PC-3 (cell line): ENCODE measurements around the gene CALHM1. TPM values are rescaled to one million over a fixed set of nuclear protein-coding genes. Genes with fewer than 3 reads are reported as not detected.

Experiments used
- ATAC-seq: fragments of 200-7000 bp; cut with Tn5 transposase; 2 replicates; pipeline ENCODE4 v1.9.1; 2020; ENCODE audit warnings: mild to moderate bottlenecking, moderate library complexity
- BruUV-seq: library from RNA; stranded (reverse); fragments of 400-500 nt; replicated peaks from 2 replicates; lab custom pipeline; 2021; lab: Mats Ljungman, UMichigan
- CTCF ChIA-PET: fragments of 300-600 bp; sonication (Branson Sonifier 250); formaldehyde crosslinking; loops from one replicate; lab custom pipeline; 2022; ENCODE audit warnings: antibody characterized with exemption; lab: Charles Lee
- POLR2A ChIA-PET: fragments of 300-600 bp; sonication (Branson Sonifier 250); formaldehyde crosslinking; loops from one replicate; lab custom pipeline; 2022; ENCODE audit warnings: antibody characterized with exemption; ENCODE audit not compliant: unreplicated experiment; lab: Charles Lee
- DNase-seq: peaks from one replicate; pipeline ENCODE4 v3.0.0-alpha.2; 2015
- H2AFZ ChIP-seq: fragments of 300-600 bp; sonication (generic); 2 replicates; pipeline ENCODE4 v1.6.0; 2016; ENCODE audit warnings: antibody characterized with exemption, low read length
- H3F3A ChIP-seq: fragments of 300-600 bp; sonication (generic); one replicate; pipeline ENCODE4 v1.6.0; 2017; ENCODE audit warnings: antibody characterized with exemption, low read length, control low read depth, mild to moderate bottlenecking; ENCODE audit not compliant: unreplicated experiment
- H3K27ac ChIP-seq: fragments of 300-600 bp; sonication (generic); 2 replicates; pipeline ENCODE4 v1.5.1; 2016; ENCODE audit warnings: mild to moderate bottlenecking, low read length
- H3K27me3 ChIP-seq: fragments of 300-600 bp; sonication (generic); 2 replicates; pipeline ENCODE4 v1.6.1; 2016; ENCODE audit warnings: low read length, mixed read lengths
- H3K36me3 ChIP-seq: fragments of 300-600 bp; sonication (generic); 2 replicates; pipeline ENCODE4 v1.6.1; 2016; ENCODE audit warnings: low read depth, mixed run types, low read length, mixed read lengths
- H3K4me1 ChIP-seq: fragments of 300-600 bp; sonication (generic); 2 replicates; pipeline ENCODE4 v1.5.1; 2016; ENCODE audit warnings: low read length; ENCODE audit not compliant: insufficient read depth
- H3K4me2 ChIP-seq: fragments of 300-600 bp; sonication (generic); 2 replicates; pipeline ENCODE4 v1.6.0; 2016; ENCODE audit warnings: low read length
- H3K4me3 ChIP-seq: fragments of 300-600 bp; sonication (generic); 2 replicates; pipeline ENCODE4 v1.5.1; 2016; ENCODE audit warnings: mild to moderate bottlenecking, low read length, mixed read lengths
- H3K79me2 ChIP-seq: fragments of 300-600 bp; sonication (generic); 2 replicates; pipeline ENCODE4 v1.6.1; 2017; ENCODE audit warnings: low read length, mixed read lengths
- H3K9ac ChIP-seq: fragments of 300-600 bp; sonication (generic); 2 replicates; pipeline ENCODE4 v1.6.0; 2016; ENCODE audit warnings: mild to moderate bottlenecking, low read length
- H3K9me2 ChIP-seq: fragments of 300-600 bp; sonication (generic); replicated peaks from 2 replicates; pipeline ENCODE4 v1.6.1; 2016; ENCODE audit warnings: mixed run types, low read length, mixed read lengths
- H3K9me3 ChIP-seq: fragments of 300-600 bp; sonication (generic); 2 replicates; pipeline ENCODE4 v1.6.1; 2016; ENCODE audit warnings: low read length, mixed read lengths
- H4K20me1 ChIP-seq: fragments of 300-600 bp; sonication (generic); 2 replicates; pipeline ENCODE4 v1.6.1; 2016; ENCODE audit warnings: low read length, mixed read lengths
- CTCF ChIP-seq: fragments of 300-600 bp; sonication (generic); conservative IDR thresholded peaks from 2 replicates; pipeline ENCODE4 v1.5.1; 2017; ENCODE audit warnings: antibody characterized with exemption, low read depth, mild to moderate bottlenecking, low read length
- EZH2 ChIP-seq: fragments of 300-600 bp; sonication (generic); IDR thresholded peaks from one replicate; pipeline ENCODE4 v1.6.1; 2017; ENCODE audit warnings: antibody characterized with exemption, mild to moderate bottlenecking, low read length; ENCODE audit not compliant: unreplicated experiment
- EZH2phosphoT487 ChIP-seq: fragments of 300-600 bp; sonication (generic); IDR thresholded peaks from 2 replicates; pipeline ENCODE4 v1.6.1; 2018; ENCODE audit warnings: mild to moderate bottlenecking, antibody characterized with exemption, low read length, borderline replicate concordance
- intact Hi-C: fragments of 100-400 bp; cut with micrococcal nuclease; formaldehyde crosslinking; loops from 2 replicates; pipeline ENCODE4 v1.9.0; 2023
- total RNA-seq: library from RNA; depleted of rRNA; stranded (reverse); fragments of >200 nt; gene quantifications from 2 replicates; pipeline ENCODE4 v1.2.3, GENCODE V29; 2014

CALHM1 gene
- total RNA-seq, 1 experiment from 2014 or later = not detected

- no TSS peak for BruUV-seq
- CTCF ChIA-PET = no interaction called here
These were observed 2.5 kb downstream of the CALHM1 start for GRCh38 chr10:103456074-103456660.

GRCh38 chr10:103455235-103455634 lies 3.5 kb downstream of the CALHM1 start:
- POLR2A ChIA-PET = no interaction called here

More at GRCh38 chr10:103456074-103456660, 2.5 kb downstream of the CALHM1 start:
- no peaks in the 10 kb centered on the region for H3K9me2 ChIP-seq
- H3K4me3 ChIP-seq = no peak overlapping the region
- TF ChIP-seq EZH2 (no peak), EZH2phosphoT487 (no peak), CTCF (no peak)
- no peak for DNase-seq
- H4K20me1 ChIP-seq = no peaks in the 10 kb centered on the region
- peaks cover 8% of the 10 kb centered on the region for H3K4me1 ChIP-seq
- intact Hi-C loops = no loop called here
- no peaks in the 10 kb centered on the region for H3K9me3 ChIP-seq
- H3K4me2 ChIP-seq = no peak overlapping the region
- H3F3A ChIP-seq = no peaks in the 10 kb centered on the region
- H3K9ac ChIP-seq = no peak overlapping the region
- H3K27ac ChIP-seq = no peak overlapping the region
- H3K36me3 ChIP-seq = no peaks in the 10 kb centered on the region
- H3K79me2 ChIP-seq = no peaks in the 10 kb centered on the region
- POLR2A ChIA-PET = no interaction called here
- no peak overlapping the region for H2AFZ ChIP-seq
- no peak for ATAC-seq
- no peaks in the 10 kb centered on the region for H3K27me3 ChIP-seq

More at GRCh38 chr10:103455235-103455634, 3.5 kb downstream of the CALHM1 start:
- CTCF ChIA-PET = no interaction called here
- no peak overlapping the region for H3K4me3 ChIP-seq
- DNase-seq (no peak), ATAC-seq (no peak)
- no peaks in the 10 kb centered on the region for H4K20me1 ChIP-seq
- H3K36me3 ChIP-seq = no peaks in the 10 kb centered on the region
- H3K4me2 ChIP-seq = no peak overlapping the region
- BruUV-seq = no TSS peak
- TF ChIP-seq EZH2 (no peak), CTCF (no peak), EZH2phosphoT487 (no peak)
- H3K79me2 ChIP-seq = no peaks in the 10 kb centered on the region
- H2AFZ ChIP-seq = no peak overlapping the region
- H3K9me2 ChIP-seq = no peaks in the 10 kb centered on the region
- H3F3A ChIP-seq = no peaks in the 10 kb centered on the region
- peaks cover 17% of the 10 kb centered on the region for H3K4me1 ChIP-seq
- H3K27ac ChIP-seq = no peak overlapping the region
- H3K9ac ChIP-seq = no peak overlapping the region
- intact Hi-C loops = no loop called here
- no peaks in the 10 kb centered on the region for H3K9me3 ChIP-seq
- no peaks in the 10 kb centered on the region for H3K27me3 ChIP-seq
